H7 (cell line): ENCODE results near the gene DOCK6. TPM values are rescaled to one million over a fixed set of nuclear protein-coding genes. Genes with fewer than 3 reads are reported as not detected.

Source experiments
- DNase-seq: peaks from one replicate; pipeline ENCODE4 v3.0.0; 2012
- H3K27me3 ChIP-seq: 2 replicates; pipeline ENCODE4 v1.6.0; 2011; ENCODE audit warnings: mild to moderate bottlenecking, low read length; ENCODE audit not compliant: control insufficient read depth, insufficient read depth
- H3K36me3 ChIP-seq: replicated peaks from 2 replicates; pipeline ENCODE4 v1.5.1; 2011; ENCODE audit warnings: low read length; ENCODE audit not compliant: control insufficient read depth, insufficient read depth
- H3K4me3 ChIP-seq: 2 replicates; pipeline ENCODE4 v1.5.1; 2011; ENCODE audit warnings: low read depth, mild to moderate bottlenecking, control low read depth, low read length, moderate library complexity; ENCODE audit not compliant: insufficient read depth
- total RNA-seq: library from RNA; depleted of rRNA; stranded (reverse); fragments of >200 nt; shearing (Covaris generic); gene quantifications from 2 replicates; pipeline ENCODE4 v1.2.3, GENCODE V29; 2014

Gene DOCK6
- total RNA-seq, 1 experiment from 2014 or later, result 26.9 TPM

DNA sequence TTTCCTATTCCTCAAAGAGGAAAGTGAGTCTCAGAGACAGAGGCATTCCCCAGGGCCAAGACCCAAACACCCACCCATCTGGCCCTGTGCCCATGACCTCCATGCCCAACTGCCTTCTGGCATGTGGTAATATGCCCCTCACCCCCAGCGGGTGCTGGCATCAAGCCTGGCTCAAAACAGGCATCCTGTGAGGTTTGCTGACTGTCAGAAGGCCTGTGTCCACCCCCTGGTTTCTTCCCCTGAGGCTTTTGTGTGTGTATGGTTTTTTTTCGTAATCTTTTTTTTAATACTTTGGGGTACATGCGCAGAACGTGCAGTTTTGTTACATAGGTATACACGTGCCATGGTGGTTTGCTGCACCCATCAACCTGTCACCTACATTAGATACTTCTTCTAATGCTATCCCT lies 57.4 kb downstream of the DOCK6 start:
- Histone ChIP-seq H3K4me3 (no peak overlapping the region), H3K27me3 (no peaks in the 10 kb centered on the region), H3K36me3 (no peaks in the 10 kb centered on the region; the same call in none of the 2 replicates)
- peak; percentile 20 for DNase-seq

DNA sequence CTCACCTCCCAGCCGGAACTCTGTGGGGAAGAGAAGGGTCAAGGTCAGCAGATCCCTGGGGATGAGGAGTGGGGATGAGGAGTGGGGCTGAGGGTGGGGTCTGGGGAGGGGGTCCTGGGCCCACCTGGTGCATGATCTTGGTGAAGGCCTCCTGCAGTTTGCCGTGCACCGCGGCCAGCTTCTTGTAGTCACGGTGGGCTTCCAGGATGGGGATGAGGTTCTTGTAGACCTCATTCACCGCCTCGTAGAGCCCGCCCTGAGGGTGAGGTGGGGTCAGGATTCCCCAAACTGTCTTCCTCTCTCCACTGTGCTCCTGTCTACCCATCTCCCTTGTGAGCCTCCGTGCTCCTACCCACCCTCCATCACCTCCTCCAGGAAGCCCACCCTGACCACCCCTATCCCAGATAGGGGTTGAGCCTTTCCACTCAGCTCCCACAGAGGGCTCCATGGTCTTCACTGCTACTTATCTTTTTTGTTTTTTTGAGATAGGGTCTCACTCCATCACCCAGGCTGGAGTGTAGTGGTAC lies 58.2 kb downstream of the DOCK6 start:
- H3K4me3 ChIP-seq, result no peak overlapping the region
- no peaks in the 10 kb centered on the region for H3K27me3 ChIP-seq
- no peak for DNase-seq
- peaks cover 2% of the 10 kb centered on the region for H3K36me3 ChIP-seq

DNA sequence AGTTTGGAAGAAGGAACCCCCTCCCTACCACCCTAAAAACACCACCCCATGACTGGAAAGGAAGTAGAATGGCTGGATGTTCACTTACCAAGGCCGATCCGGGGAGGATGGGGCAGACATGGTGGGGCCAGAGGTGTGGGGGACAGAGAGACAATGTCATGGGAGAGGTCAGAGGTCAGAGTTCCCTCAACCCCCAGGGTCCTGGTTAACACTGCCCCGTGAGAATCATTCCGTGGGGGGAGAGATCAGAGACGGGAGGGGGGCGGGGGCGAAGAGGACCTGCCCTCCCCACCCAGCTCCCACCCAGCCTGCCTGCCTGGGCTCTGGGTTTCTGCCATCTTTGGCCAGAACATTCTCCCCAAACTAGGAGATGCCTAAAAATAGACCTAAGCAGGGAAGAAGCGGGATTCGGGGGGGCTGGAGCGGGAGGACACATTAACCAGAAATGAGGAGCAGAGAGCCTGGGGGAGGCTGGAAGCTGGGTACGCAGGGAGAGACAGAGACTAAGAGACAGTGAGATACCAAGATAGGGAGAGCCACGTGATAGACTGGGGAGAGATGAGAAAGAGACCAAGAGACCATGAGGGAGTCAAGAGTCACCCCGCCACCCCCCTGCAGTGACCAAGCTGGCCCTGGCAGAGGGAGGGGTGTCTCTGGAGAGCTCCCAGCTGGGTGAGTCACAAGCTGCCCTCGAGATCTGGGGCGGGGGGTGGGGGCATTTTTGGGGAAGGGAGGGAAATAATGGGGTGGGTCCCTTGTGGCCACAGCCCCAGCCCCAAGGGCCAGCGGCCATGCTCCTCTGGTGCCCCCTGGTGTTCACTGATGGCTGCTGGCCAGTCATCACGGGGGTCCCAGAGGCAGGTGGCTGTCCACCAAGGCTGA lies 58.9 kb downstream of the DOCK6 start:
- Histone ChIP-seq H3K36me3 (peaks cover 2% of the 10 kb centered on the region), H3K27me3 (no peaks in the 10 kb centered on the region), H3K4me3 (no peak overlapping the region)
- peak; percentile 98 for DNase-seq

DNA sequence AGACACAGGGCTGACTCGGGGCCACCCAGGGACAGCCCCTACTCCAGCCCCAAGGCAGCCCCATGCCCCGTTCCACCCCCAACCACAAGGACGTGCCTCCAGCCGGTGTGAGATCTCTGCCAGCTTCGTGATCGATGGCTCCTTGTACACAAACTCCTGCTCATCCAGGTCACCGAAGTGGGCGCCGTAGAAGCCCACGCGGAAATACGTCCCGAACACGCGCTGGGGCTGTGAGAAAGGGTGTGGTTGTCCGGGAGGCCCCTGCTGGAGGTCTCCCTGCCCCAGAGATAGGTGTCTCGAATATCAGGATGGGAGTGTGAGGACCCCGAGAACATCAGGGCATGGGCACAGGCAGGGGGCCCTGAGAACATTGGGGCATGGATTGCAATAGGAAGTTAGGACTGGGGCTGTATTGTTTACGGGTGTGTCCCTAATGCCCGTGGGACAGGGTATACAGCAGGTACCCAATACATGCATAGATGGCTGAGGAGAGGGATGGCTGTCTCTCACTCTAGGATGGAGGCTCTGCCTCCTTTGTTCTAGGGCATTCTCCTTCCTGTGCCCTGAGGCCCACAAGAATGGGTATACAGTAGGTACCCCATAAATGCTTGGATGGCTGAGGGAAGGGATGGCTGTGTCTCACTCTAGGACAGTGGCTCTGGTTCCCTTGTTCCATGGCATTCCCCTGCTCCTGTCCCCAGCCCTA lies 59.7 kb downstream of the DOCK6 start:
- Histone ChIP-seq H3K36me3 (peaks cover 2% of the 10 kb centered on the region), H3K27me3 (no peaks in the 10 kb centered on the region), H3K4me3 (no peak overlapping the region)
- no peak for DNase-seq

DNA sequence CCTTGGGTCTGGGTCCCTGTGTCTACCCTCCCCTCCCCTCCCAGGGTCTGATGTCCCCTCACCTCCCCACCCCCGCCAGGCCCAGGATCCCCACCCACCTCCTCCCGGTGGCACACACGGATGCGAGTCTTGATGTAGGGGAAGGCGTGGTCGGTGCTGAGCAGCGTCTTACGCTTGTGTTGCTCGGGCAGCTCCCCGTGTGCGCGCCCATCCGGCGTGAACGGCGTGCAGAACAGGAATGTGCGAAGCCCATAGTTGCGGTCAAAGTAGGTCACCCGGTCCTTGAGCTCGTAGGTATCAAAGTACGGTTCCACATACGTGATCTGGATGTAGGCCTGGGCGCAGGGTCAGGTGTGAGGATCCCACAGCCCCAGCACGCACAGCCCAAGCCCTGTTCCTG lies 60.5 kb downstream of the DOCK6 start:
- Histone ChIP-seq H3K36me3 (peaks cover 2% of the 10 kb centered on the region), H3K27me3 (no peaks in the 10 kb centered on the region), H3K4me3 (no peak overlapping the region)
- DNase-seq, result no peak

DNA sequence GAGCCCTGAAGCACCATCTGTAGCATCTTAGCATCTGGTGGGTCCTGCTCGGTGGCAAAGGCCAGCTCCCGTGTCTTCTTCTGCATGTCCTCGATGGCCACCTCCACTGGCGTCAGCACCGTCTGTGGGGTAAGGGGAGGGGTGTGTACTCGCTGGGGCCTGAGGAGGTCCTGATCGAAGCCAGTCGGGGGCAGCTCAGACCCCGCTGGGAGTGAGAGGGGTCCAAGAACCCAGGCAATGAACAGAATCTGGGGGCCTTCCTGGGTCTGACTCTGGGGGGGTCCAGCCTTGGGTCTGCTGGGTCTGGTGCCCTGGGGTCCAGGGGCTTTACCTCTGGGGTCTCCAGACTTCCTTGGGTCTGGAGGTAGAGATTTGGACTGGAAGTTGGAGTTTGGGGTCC lies 61.4 kb downstream of the DOCK6 start:
- Histone ChIP-seq H3K27me3 (no peaks in the 10 kb centered on the region), H3K4me3 (no peak overlapping the region), H3K36me3 (peaks cover 2% of the 10 kb centered on the region)
- no peak for DNase-seq

DNA sequence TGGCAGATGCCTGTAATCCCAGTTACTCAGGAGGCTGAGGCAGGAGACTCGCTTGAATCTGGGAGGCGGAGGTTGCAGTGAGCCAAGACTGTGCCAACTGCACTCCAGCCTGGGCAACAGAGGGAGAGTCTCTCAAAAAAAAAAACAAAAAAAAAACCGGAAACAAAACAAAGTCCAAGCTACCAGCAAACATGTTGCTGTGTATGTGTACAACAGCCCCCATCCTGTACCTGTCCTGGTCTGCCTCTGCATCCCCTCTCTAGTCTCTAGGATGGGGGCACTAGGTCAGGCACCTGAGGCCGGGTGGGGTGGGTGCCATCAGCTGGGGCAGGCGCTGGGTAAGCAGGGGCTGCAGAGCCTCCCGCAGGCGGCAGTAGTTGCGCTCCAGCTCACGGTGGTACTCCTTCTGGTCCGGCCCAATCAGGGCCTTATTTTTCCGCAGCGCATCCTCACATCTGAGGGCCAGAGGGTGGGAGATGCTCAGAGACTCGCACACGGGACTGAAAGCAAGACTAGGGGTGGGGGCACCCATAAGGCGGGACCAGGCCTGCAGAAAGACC lies 62.2 kb downstream of the DOCK6 start:
- no peak overlapping the region for H3K4me3 ChIP-seq
- DNase-seq, result no peak
- no peaks in the 10 kb centered on the region for H3K27me3 ChIP-seq
- peaks cover 2% of the 10 kb centered on the region for H3K36me3 ChIP-seq

DNA sequence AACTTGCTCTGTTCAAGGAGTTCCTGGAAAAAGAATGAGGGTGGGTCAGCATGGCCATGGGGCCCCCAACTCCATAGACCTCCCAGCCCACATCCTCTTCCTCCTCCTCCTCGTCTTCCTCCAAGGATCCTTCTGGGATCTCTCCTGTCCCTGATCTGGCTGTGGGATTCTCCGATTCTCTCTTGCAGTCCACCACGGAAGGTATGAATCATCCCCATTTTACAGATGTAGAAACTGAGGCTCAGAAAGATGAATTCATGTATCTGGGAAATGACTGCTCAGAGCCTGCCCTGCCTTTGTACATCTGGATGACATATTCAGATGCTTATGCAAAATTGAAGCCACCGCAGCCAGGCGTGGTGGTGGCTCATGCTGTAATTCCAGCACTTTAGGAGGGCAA lies 62.8 kb downstream of the DOCK6 start:
- DNase-seq, result no peak
- no peaks in the 10 kb centered on the region for H3K27me3 ChIP-seq
- peaks cover 2% of the 10 kb centered on the region for H3K36me3 ChIP-seq
- H3K4me3 ChIP-seq, result no peak overlapping the region

DNA sequence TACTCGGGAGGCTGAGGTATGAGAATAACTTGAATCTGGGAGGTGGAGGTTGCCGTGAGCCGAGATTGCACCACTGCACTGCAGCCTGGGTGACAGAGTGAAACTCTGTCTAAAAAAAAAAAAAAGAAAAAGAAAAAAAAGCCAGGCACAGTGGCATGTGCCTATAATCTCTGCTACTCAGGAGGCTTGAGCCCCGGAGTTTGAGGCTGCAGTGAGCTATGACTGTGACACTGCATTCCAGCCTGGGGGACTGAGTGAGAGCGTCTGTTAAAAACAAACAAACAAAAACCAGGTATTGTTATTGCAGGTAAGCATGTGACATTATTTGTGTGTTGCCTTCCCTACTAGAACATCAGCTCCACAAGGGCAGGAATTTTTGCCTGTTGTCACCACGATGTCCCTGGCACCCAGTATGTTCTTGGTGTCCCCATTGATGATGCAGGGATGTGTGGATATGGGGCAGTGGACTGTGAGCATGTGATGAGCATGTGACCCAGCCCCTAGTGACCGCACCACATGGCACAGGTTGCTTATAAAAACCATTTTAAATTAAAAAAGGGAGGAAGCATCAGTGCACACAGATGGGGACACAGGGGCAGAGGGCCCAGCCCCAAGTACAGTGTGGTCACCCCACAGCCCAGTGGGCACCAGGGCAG lies 63.4 kb downstream of the DOCK6 start:
- H3K27me3 ChIP-seq, result no peaks in the 10 kb centered on the region
- H3K4me3 ChIP-seq, result no peak overlapping the region
- peaks cover 2% of the 10 kb centered on the region for H3K36me3 ChIP-seq
- no peak for DNase-seq

DNA sequence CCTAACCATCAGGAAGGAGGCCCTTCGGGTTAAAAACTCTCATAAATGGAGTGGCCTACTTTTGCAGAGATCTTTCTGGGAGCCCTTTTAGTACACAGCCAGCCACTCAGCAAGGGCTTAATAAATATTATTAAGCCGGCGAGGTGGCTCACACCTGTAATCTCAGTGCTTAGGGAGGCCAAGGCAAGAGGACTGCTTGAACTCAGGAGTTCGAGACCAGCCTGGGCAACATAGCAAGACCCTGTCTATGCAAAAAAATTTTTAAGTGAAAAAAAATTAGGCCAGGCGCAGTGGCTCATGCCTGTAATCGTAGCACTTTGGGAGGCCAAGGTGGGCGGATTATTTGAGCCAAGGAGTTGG lies 64.2 kb downstream of the DOCK6 start:
- DNase-seq, result no peak
- Histone ChIP-seq H3K27me3 (no peaks in the 10 kb centered on the region), H3K36me3 (peaks cover 2% of the 10 kb centered on the region), H3K4me3 (peak overlapping the region; percentile 89; the same call in 1 of the 2 replicates)

DNA sequence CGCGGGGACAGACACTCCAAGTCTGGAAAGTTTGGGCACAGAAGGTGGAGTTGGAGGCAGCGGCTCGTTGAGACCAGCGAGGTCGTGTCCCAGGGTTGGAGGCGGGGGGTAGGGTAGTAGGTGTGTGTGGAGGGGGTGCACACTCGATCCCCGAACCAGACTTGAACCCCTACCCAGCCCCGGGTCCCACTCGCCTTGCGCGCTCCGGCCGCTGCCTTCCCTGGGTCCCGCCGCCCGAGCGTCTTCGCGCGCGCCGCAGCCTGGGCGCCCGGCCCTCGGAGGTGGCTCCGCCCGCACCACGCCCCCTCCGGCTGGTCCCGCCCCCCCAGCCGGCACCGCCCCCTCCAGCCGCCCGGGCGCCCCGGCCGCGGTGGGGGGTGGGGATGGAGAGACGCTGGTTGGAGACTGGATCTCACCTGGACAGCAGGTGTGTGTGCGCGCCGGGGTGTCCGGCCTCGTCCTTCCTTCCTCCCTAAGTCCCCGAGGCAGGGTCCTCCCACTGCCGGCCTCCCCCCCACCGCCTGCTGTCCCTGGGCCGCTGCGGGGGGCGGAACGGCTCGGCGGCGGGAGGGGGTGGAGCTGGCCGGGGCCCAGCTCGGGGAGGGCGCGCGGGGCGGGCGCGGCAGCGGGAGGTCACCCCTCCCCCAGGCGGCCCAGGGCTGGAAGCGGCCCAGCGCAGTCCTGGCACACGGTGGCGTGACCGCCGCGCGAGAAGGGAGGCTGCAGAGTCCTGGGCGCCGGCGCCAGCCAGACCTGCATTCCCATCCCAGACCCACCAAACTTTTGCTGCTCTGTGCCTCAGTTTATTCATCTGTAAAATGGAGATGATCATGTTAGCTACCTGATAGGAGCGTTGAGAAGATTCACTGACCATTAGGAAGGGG lies 64.8 kb downstream of the DOCK6 start, which contains the start of gene KANK2:
TSS of gene KANK2 (minus strand) at position 255 of the 884 bp plus-strand sequence. CDS start 3,034 bp downstream, outside the sequence.
- H3K4me3 ChIP-seq, result peak within 1 kb of the TSS; percentile 89
- no peaks in the 10 kb centered on the region for H3K27me3 ChIP-seq
- peaks cover 2% of the 10 kb centered on the region for H3K36me3 ChIP-seq
- DNase-seq, result peak; percentile 100

DNA sequence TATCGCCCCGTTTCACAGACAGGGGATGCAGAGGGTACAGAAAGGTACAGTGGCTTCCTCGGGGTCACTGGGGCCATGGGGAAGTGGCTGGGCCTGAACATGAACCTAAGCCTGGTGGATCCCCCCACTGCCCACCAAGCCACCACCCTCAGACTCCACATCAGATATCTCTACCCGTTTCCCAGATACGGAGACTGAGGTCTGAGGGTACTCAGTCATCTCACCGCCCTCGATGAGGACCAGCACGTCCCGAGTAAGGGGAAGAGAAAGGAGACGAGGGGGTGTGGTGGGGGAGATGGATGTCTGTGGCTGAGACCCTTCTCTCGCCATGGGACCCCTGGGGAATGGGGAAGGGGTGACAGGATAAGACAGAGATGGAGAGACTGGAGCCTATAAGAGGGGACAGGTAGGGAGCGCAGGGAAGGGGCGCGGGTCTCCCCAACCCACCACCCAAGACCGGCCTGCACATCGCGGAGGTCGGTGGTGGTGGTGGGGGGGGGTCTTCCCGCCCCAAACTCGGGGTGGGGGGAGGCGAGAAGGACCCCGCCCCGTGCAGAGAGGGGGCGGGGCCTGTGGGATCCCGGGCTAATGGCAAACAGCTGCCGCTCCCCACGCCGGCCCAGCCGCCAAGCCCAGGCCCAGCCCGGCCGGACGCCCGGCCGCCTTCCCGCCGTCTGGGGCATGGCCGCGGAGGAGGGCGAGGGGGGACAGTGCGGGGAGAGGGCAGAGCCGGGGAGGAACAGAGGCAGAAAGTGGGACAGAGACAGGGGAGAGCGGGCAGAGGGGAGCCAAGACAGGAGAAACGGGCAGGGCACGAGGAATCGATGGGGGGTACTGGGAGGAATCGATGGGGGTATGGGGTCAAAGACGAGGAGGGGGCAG lies 65.7 kb downstream of the DOCK6 start:
- peaks cover 6% of the 10 kb centered on the region for H3K36me3 ChIP-seq

DNA sequence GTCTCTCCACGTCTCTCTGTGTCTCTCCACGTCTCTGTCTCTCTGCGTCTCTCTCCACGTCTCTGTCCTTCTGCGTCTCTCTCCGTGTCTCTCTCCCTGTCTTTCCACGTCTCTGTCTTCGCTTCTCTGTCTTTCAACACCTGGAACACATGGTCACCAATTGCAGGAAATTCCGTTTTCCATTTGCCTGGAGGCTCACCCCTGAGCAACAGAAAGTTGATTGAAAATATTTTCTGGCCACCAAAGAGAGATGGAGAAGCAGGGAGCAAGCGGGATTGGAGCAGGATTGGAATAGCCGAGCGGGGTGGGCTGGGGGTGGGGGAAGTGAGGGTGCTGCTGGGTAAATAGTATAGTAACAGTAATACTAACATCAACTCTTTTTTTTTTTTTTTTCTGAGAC lies 66.6 kb downstream of the DOCK6 start:
- no peak for DNase-seq
- Histone ChIP-seq H3K36me3 (peaks cover 6% of the 10 kb centered on the region), H3K27me3 (no peaks in the 10 kb centered on the region), H3K4me3 (no peak overlapping the region)

More for the DNA sequence above, 65.7 kb downstream of the DOCK6 start:
- Histone ChIP-seq H3K27me3 (no peaks in the 10 kb centered on the region), H3K4me3 (peak overlapping the region; percentile 89)
- peak; percentile 92 for DNase-seq
